ENCODE results near the gene DNAI2. TPM values are rescaled to one million over a fixed set of nuclear protein-coding genes. Genes with fewer than 3 reads are reported as not detected.
A peak's percentile ranks its signal among the peaks of the same experiment; 100 is the strongest.

Gene DNAI2
- total and polyA plus RNA-seq, 9 of the 15 experiments (the other 6 are each of a cell fraction or from before 2014, with no cell fraction given): not detected

DNA sequence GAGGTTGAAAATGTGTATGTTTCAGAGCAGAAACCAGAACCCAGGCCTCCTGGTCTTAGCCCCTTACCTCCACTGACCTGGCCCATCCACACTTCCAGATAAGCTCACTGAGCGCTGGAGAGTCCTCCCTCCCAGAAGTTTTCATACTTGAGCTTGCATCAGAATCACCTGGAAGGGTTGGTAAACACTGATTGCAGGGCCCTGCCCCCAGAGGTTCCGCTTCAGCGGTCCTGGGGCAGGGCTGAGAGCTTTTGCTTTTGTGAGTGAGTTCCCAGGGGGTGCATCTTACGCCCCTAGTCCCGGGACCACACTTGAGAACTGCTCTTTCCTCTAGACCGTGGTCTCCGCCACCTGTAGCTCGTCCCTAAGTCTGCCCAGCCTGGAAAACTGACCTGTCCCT is 40.1 kb upstream of the DNAI2 start (continued):
- TF ChIP-seq, protein P1, sequence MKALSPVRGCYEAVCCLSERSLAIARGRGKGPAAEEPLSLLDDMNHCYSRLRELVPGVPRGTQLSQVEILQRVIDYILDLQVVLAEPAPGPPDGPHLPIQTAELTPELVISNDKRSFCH (CRISPR knock-in tag; IDR thresholded peaks at IDR 0.05): no peak
- TF ChIP-seq, protein P1 (tag; IDR thresholded peaks at IDR 0.05): no peak
- TF ChIP-seq RAD21 (CRISPR knock-in tag; conservative IDR thresholded peaks at IDR 0.05 in 1 of 2, IDR thresholded peaks at IDR 0.05 in 1 of 2): no peak
- no peak for TF ChIP-seq NR3C1 (CRISPR knock-in tag; IDR thresholded peaks at IDR 0.05)
- TF ChIP-seq, protein P2, sequence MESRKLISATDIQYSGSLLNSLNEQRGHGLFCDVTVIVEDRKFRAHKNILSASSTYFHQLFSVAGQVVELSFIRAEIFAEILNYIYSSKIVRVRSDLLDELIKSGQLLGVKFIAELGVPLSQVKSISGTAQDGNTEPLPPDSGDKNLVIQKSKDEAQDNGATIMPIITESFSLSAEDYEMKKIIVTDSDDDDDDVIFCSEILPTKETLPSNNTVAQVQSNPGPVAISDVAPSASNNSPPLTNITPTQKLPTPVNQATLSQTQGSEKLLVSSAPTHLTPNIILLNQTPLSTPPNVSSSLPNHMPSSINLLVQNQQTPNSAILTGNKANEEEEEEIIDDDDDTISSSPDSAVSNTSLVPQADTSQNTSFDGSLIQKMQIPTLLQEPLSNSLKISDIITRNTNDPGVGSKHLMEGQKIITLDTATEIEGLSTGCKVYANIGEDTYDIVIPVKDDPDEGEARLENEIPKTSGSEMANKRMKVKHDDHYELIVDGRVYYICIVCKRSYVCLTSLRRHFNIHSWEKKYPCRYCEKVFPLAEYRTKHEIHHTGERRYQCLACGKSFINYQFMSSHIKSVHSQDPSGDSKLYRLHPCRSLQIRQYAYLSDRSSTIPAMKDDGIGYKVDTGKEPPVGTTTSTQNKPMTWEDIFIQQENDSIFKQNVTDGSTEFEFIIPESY (CRISPR knock-in tag; IDR thresholded peaks at IDR 0.05): 0 out of 2 replicates have a peak, but pooled peaks have one; percentile 54

DNA sequence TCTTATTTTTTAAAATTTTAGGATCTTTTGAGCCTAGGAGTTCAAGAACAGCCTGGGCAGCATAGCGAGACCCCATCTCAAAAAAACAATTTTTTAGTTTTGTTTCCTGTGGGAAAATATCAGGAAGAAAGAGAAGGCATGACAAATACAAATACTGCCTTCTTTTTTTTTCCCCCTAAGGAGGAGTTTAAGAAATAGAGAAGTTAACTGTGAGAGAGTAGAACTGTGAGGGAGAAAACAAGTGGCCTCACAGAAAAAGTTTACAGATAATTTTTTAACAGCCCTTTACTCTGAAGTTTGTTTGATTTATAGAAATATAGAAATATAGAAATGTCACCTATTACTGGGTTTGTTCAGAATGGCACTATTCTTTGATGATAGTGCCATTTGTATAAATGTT is 39.5 kb upstream of the DNAI2 start:
- Histone ChIP-seq H3K9ac (ENCODE audit: insufficient read depth in 1 of 2, low read depth in 2 of 2, low read length in 2 of 2) (no peak overlapping the region), H4K20me1 (replicated peaks; ENCODE audit: control insufficient read depth, insufficient read depth, low read length) (no peaks in the 10 kb centered on the region), H3K4me1 (replicated peaks in 1 of 2; ENCODE audit: control insufficient read depth in 2 of 2, insufficient read depth in 2 of 2, low read length in 2 of 2) (peaks cover 7 to 29% of the 10 kb centered on the region in 2 experiments), H3K27ac (ENCODE audit: extremely low read depth, low read depth, low read length) (no peak overlapping the region), H2AFZ (ENCODE audit: low read depth, low read length) (no peak overlapping the region), H3K36me3 (ENCODE audit: control insufficient read depth, insufficient read depth, low read length) (no peaks in the 10 kb centered on the region), H3K9me1 (ENCODE audit: control insufficient read depth, insufficient read depth, low read length) (no peaks in the 10 kb centered on the region), H3K79me2 (ENCODE audit: control insufficient read depth, insufficient read depth, low read length) (no peaks in the 10 kb centered on the region), H3K4me2 (ENCODE audit: insufficient read depth, low read length) (peak overlapping the region; percentile 56; the same call in 1 of the 2 replicates), H3K4me3 (no peak overlapping the region), H3K27me3 (ENCODE audit: control insufficient read depth in 2 of 2, insufficient read depth in 2 of 2, low read length in 2 of 2) (no peaks in the 10 kb centered on the region), H3K9me3 (replicated peaks; ENCODE audit: control insufficient read depth, insufficient read depth, low read depth, low read length) (no peaks in the 10 kb centered on the region)
- FAIRE-seq (no peak), DNase-seq (ENCODE audit: extremely low read depth in 1 of 4, low spot score in 3 of 4) (no peak), ATAC-seq (no peak)
- in situ Hi-C loops (cut with MboI): no loop called here
- no TSS peak for BruUV-seq (replicated peaks)
- ChIA-PET CTCF (ENCODE audit: low intra/inter-chr PET ratio) (no interaction called here), POLR2A (interaction anchor here (0.9 to 1.5 kb wide), 5 partner anchors 9 to 57 kb away, joined by 3 to 4 read pairs (median 3); no protein-coding TSS in a partner anchor)
- TF ChIP-seq POLR2AphosphoS5 (IDR thresholded peaks at IDR 0.05; ENCODE audit: control insufficient read depth, insufficient read depth, low read depth, low read length) (no peak), RBM25 (IDR thresholded peaks at IDR 0.05; ENCODE audit: low read depth, low read length, severe bottlenecking) (peak; percentile 46)
- intact Hi-C loops (cut with micrococcal nuclease): no loop called here
- 42% methylated on average over 1 of the region's 1 CpG for WGBS (ENCODE audit: insufficient coverage, low coverage, missing lambda C conversion rate)

Measured in K562 (cell line).